Endothelial cell of umbilical vein (primary cell): ENCODE measurements around the gene TCAP.

Experiments
- CTCF ChIP-seq, 2 donors: IDR thresholded peaks; 1 replicate in 1 of 2; 2 replicates in 1 of 2; pipeline ENCODE4 v1.5.1; 2011; ENCODE audit warnings: low read length in 2 of 2, mild to moderate bottlenecking in 2 of 2, moderate library complexity in 2 of 2, control low read depth in 1 of 2, inconsistent platforms in 1 of 2, low read depth in 1 of 2; ENCODE audit not compliant: insufficient read depth in 1 of 2; ENCODE audit errors: extremely low read depth in 1 of 2
- EZH2 ChIP-seq: IDR thresholded peaks from 2 replicates; pipeline ENCODE4 v1.6.1; 2012; ENCODE audit warnings: borderline replicate concordance, low read depth, mild to moderate bottlenecking, moderate library complexity, low read length, inconsistent platforms; ENCODE audit not compliant: severe bottlenecking
- FOS ChIP-seq: IDR thresholded peaks from 2 replicates; pipeline ENCODE4 v1.6.1; 2011; ENCODE audit warnings: mild to moderate bottlenecking, low read length, moderate library complexity, borderline replicate concordance; ENCODE audit not compliant: insufficient read depth
- GATA2 ChIP-seq: IDR thresholded peaks from 2 replicates; pipeline ENCODE4 v1.7.0; 2011; ENCODE audit warnings: low read depth, mild to moderate bottlenecking, moderate library complexity, mixed read lengths, low read length; ENCODE audit not compliant: insufficient read length, insufficient read depth
- MAX ChIP-seq: IDR thresholded peaks from 2 replicates; pipeline ENCODE4 v1.6.1; 2011; ENCODE audit not compliant: insufficient read depth, insufficient read length
- POLR2A ChIP-seq: IDR thresholded peaks from 2 replicates; pipeline ENCODE4 v1.6.1; 2012; ENCODE audit warnings: low read depth, mild to moderate bottlenecking, control low read depth, low read length
- POLR2AphosphoS5 ChIP-seq: IDR thresholded peaks from 2 replicates; pipeline ENCODE4 v1.6.1; 2012; ENCODE audit warnings: low read depth, mild to moderate bottlenecking, control low read depth, low read length, moderate library complexity; ENCODE audit not compliant: insufficient read depth

GRCh38 chr17:39671651-39672521 lies 6.7 kb downstream of the TCAP start:
- TF ChIP-seq POLR2A (no peak), CTCF (IDR thresholded peaks at IDR 0.05; ENCODE audit: extremely low read depth in 1 of 2, insufficient read depth in 1 of 2, low read depth in 1 of 2, low read length in 2 of 2) (peak; percentile 52 to 78), FOS (no peak), POLR2AphosphoS5 (no peak), EZH2 (no peak), GATA2 (no peak), MAX (no peak)
